HG02763 (cell line): Measurements from ENCODE around the gene SDF2L1.
"Not testable (repeated sequence)": the region's sequence is repeated elsewhere in the genome, so short reads cannot be mapped to it uniquely, and the experiment has no call there.

Experiments used
- ATAC-seq: cut with Tn5 transposase; IDR thresholded peaks from one replicate; pipeline ENCODE4 v1.9.1; 2021; ENCODE audit warnings: mild to moderate bottlenecking, moderate library complexity; ENCODE audit not compliant: unreplicated experiment

The SDF2L1 gene

DNA sequence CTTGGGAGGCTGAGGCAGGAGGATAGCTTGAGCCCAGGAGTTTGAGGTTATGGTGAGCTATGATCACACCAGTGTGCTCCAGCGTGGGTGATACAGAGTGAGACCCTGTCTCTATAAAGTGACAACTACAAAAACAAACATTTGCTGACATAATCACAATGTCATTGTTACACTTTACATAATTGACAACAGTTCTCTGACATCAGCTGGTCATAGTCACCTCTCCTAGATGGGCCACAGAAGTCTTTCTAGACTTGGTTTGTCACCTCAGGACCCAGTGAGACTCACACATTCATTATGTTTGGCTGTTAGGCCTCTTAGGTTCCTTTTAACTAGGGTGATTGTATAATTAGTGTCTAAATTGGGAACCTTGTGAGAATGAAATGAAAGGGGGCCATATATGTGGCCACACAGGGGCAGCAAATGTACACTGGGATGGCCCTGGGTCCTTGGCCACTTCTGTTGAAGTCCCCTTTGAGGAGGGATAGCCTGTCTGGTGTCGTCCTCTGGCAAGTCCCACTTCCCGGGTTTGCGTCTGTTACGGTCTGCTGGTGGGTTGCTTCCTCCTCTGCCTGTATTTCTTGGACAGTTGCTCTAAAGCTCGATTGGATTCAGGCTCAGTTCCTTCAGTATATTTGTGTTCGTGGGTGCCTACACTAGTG, 17.9 kb downstream of the SDF2L1 start:
- ATAC-seq = no peak

DNA sequence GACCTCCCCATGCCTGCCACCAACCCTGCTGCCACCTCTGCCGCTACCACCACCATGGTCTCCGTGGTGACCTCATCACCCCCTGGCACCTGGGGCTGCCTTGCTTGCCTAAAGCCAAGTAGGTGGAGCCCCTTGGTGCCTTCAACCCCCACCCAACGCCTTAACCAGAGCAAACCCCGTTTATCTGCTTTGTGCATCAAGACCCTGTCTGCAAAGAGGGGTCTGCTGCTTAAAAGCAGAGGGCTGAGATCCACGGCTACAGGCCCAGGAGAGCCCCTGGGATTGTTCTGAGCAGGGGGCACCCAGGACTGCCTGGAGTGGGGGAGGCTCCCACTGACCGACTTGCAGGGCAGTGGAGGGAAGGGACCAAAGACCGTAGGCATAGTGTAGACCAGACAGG, 18.8 kb downstream of the SDF2L1 start:
- ATAC-seq = no peak

GRCh38 chr22:21661991-21662390, 19.9 kb downstream of the SDF2L1 start:
- no peak for ATAC-seq

GRCh38 chr22:21663738-21664137, 21.6 kb downstream of the SDF2L1 start:
- no peak for ATAC-seq

- ATAC-seq = no peak
Measured at GRCh38 chr22:21665047-21665851, 23.1 kb downstream of the SDF2L1 start.

GRCh38 chr22:21666786-21667185, 24.7 kb downstream of the SDF2L1 start:
- ATAC-seq = no peak

GRCh38 chr22:21669026-21669425, 26.9 kb downstream of the SDF2L1 start:
- ATAC-seq = no peak

GRCh38 chr22:21672107-21672629, 30.1 kb downstream of the SDF2L1 start:
- no peak for ATAC-seq

GRCh38 chr22:21673534-21674321, 31.6 kb downstream of the SDF2L1 start:
- ATAC-seq = no peak

DNA sequence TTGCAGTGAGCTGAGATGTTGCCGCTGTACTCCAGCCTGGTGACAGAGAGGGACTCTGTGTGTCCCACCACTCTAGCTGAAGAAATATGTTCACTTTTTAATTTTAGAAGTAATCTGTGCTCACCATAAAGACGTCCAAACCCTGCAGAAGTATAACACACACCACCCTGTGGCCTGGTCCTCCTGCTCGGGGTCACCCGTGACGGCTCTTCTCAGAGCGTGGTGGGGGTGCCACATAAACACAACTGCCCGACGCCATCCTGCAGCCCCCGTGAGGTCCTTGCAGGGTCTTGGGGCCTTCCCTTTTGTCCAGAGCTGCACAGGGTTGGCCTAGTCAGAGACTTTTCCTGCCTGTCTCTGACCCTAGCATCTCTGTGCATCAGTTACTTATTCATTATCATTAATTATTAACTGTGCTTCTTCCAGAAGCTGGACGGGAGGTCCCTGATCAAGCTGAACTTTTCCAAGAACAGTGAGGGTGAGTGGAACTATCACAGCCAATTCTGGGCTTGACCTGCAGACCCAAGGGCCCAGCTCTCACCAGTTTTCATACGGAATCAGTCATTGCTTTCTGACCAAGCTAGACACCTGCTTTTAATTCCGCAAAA, 32.6 kb downstream of the SDF2L1 start:
- no peak for ATAC-seq

DNA sequence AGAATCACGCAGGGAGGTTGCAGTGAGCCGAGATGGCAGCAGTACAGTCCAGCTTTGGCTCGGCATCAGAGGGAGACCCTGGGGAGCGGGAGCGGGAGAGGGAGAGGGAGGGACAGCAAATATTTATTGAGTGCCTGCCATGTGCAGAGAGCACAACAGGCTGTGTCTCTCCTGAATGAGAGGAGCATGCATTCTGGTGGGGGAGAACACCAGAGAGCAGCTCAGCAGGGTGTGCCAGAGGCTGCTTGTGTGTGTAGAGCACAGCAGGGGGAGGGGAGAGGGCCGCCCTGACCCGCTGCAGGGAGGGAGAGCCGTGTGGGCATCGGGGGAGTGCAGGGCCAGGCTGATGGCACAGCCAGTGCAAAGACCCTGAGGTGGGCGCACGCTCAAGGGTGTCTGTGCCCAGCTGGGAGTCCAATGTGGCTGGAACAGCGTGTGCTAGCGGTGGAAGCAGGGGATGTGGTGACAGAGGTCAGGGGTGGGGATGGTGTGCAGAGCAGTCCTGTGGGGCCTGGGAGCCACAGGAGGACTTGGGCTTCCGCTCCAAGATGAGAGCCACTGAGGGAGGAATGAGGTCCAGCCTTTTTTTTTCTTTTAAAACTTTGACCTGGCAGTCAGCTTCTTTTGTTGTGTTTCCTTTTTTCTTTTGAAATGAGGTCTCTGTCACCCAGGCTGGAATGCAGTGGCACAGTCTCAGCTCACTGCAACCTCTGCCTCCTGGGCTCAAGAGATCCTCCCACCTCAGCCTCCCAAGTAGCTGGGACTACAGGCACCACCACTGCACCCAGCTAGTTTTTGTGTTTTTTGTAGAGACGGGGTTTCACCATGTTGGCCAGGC, 35.7 kb downstream of the SDF2L1 start:
- ATAC-seq = no peak

DNA sequence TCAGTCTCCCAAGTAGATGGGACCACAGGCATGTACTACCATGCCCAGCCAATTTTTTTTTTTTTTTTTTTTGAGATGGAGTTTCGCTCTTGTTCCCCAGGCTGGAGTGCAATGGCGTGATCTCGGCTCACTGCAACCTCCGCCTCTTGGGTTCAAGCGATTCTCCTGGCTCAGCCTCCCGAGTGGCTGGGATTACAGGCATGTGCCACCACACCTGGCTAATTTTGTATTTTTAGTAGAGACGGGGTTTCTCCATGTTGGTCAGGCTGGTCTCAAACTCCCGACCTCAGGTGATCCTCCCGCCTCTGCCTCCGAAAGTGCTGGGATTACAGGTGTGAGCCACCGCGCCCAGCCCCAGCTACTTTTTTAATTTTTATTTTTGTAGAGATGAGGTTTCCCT, 36.7 kb downstream of the SDF2L1 start:
- not testable (repeated sequence) for ATAC-seq

- ATAC-seq = no peak
Measured at GRCh38 chr22:21679383-21679782, 37.3 kb downstream of the SDF2L1 start.

DNA sequence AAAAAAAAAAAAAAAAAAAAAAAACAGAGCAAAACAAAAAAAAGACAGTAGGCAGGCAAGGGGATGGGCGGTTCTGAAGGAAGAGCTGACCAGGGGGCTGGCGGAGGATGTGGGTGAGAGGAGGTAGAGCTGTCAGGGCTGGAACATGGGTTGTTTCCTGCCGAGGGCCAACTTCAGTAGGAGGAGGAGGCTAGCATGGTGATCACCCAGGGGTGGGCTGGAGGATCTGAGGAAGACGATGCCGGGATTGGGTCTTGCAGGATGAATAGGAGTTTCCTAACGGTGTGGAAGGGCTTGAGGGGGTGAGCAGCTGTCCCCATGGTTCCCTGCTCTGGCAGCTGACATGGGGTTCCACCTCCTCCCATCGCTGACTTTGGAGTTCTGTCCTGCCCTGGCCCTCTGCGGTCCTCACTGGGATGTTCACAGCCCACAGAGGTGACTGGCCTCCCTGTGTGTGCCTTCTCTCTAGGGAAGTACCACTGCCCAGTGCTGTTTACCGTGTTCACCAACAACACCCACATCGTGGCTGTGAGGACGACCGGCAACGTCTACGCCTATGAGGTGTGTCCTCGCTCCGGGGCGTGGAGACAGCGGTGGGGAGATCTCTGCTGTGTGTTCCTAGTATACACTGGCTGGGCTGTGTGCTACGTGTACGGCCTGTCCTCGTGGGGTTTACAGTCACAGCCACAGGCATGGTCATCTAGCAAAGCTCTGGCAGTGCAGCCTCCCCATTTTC, 38.9 kb downstream of the SDF2L1 start:
- no peak for ATAC-seq

- no peak for ATAC-seq
Measured at GRCh38 chr22:21681566-21682370, 39.7 kb downstream of the SDF2L1 start.

- no peak for ATAC-seq
Measured at GRCh38 chr22:21682385-21683175, 40.5 kb downstream of the SDF2L1 start.

DNA sequence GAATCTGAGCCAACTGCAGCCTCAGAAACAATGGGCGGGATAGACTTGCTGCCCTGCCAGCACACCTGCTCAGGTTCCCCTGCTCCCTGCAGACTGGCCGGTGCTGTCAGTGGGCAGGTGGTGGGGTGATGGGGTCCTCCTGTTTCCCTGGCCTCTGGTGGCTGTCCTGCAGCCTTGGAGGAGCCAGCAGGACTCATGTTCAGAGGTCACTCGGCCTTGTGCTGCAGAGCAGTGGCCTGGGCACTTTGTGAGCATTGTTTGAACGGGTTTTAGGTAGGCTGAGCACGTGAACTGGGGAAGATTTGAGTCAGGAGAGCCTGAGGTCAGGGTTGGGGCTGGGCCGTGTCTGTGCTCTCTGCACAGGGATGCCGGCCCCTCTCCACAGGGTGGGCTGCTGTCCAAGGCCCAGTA, 41.3 kb downstream of the SDF2L1 start:
- ATAC-seq = no peak
